Measurements from ENCODE around the gene NEK8. TPM values are rescaled to one million over a fixed set of nuclear protein-coding genes. Genes with fewer than 3 reads are reported as not detected.
A peak's percentile ranks its signal among the peaks of the same experiment; 100 is the strongest.

NEK8 gene
- total and polyA plus RNA-seq, 9 of the 15 experiments (the other 6 are each of a cell fraction or from before 2014, with no cell fraction given) = 0.98 to 16.6 (median 4.6) TPM

GRCh38 chr17:28710861-28711722 is 17.5 kb upstream of the NEK8 start (continued):
- TF ChIP-seq MIER1 (IDR thresholded peaks at IDR 0.05; ENCODE audit: low read depth) = no peak
- TF ChIP-seq ZNF282 (CRISPR knock-in tag; IDR thresholded peaks at IDR 0.05) = no peak
- no peak for TF ChIP-seq EP300 (IDR thresholded peaks at IDR 0.05; ENCODE audit: low read length)
- no peak for TF ChIP-seq ATF2 (CRISPR knock-in tag; IDR thresholded peaks at IDR 0.05)
- TF ChIP-seq ZNF639 (CRISPR knock-in tag; conservative IDR thresholded peaks at IDR 0.05 in 1 of 2, IDR thresholded peaks at IDR 0.05 in 1 of 2) = no peak
- TF ChIP-seq CXXC5 (CRISPR knock-in tag; IDR thresholded peaks at IDR 0.05) = peak; percentile 96
- no peak for TF ChIP-seq ILF3 (IDR thresholded peaks at IDR 0.05; ENCODE audit: borderline replicate concordance)

Measured in K562 (cell line).